ENCODE data around the gene RTCA. TPM values are rescaled to one million over a fixed set of nuclear protein-coding genes. Genes with fewer than 3 reads are reported as not detected.
A peak's percentile ranks its signal among the peaks of the same experiment; 100 is the strongest.

RTCA gene
- total RNA-seq, 1 experiment from 2014 or later = 41.7 TPM

DNA sequence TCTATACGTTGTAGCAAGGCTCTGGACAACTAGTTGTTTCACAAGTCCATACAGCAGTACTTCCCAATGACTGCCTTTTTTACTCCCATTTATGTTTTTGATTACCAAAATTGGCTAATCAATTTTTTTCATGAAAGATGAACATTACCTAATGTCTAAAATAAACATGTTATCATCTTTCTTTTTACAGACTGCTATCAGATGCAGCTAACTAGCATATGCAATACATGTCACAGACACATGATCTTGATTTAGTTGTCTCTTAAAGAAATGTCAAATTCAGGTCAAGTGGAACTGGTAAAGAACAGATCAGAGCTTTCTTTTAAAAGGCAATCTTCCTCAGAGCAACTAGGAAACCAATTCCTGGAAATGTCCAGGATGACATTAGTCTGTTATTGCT, 15.8 kb upstream of the RTCA start:
- no peaks in the 10 kb centered on the region for H3K36me3 ChIP-seq (ENCODE audit: low read depth, low read length)
- intact Hi-C loops (cut with micrococcal nuclease) = no loop called here
- ChIA-PET CTCF (no interaction called here), POLR2A (ENCODE audit: unreplicated experiment) (interaction anchor here (0.5 to 0.7 kb wide), 3 partner anchors 27 to 148 kb away, joined by 3 read pairs; no protein-coding TSS in a partner anchor)
- peaks cover 18% of the 10 kb centered on the region for H3K79me2 ChIP-seq (ENCODE audit: low read length)
- no peaks in the 10 kb centered on the region for H3K9me3 ChIP-seq (ENCODE audit: low read length)
- H3K27me3 ChIP-seq (ENCODE audit: low read length) = no peaks in the 10 kb centered on the region
- no peak for ATAC-seq
- H3K4me2 ChIP-seq (ENCODE audit: low read length) = peak overlapping the region; percentile 79
- peaks cover 12% of the 10 kb centered on the region; the same call in 1 of the 2 replicates for H3K4me1 ChIP-seq (ENCODE audit: insufficient read depth, low read length)
- TF ChIP-seq EZH2phosphoT487 (IDR thresholded peaks at IDR 0.05; ENCODE audit: borderline replicate concordance, low read length) (no peak), EZH2 (IDR thresholded peaks at IDR 0.05; ENCODE audit: low read length, unreplicated experiment) (no peak)
- TF ChIP-seq, protein P1, sequence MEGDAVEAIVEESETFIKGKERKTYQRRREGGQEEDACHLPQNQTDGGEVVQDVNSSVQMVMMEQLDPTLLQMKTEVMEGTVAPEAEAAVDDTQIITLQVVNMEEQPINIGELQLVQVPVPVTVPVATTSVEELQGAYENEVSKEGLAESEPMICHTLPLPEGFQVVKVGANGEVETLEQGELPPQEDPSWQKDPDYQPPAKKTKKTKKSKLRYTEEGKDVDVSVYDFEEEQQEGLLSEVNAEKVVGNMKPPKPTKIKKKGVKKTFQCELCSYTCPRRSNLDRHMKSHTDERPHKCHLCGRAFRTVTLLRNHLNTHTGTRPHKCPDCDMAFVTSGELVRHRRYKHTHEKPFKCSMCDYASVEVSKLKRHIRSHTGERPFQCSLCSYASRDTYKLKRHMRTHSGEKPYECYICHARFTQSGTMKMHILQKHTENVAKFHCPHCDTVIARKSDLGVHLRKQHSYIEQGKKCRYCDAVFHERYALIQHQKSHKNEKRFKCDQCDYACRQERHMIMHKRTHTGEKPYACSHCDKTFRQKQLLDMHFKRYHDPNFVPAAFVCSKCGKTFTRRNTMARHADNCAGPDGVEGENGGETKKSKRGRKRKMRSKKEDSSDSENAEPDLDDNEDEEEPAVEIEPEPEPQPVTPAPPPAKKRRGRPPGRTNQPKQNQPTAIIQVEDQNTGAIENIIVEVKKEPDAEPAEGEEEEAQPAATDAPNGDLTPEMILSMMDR (conservative IDR thresholded peaks at IDR 0.05; ENCODE audit: low read depth, low read length) = no peak
- no peak overlapping the region for H3K27ac ChIP-seq (ENCODE audit: low read length)
- H3K4me3 ChIP-seq (ENCODE audit: low read length) = peak overlapping the region; percentile 77
- H3K9ac ChIP-seq (ENCODE audit: low read length) = peak overlapping the region; percentile 1; the same call in 1 of the 2 replicates
- DNase-seq = no peak
- H4K20me1 ChIP-seq (ENCODE audit: low read length) = no peaks in the 10 kb centered on the region
- H2AFZ ChIP-seq (ENCODE audit: low read length) = peak overlapping the region; percentile 78
- H3F3A ChIP-seq (ENCODE audit: low read length, unreplicated experiment) = no peaks in the 10 kb centered on the region
- BruUV-seq (replicated peaks) = no TSS peak
- no peaks in the 10 kb centered on the region for H3K9me2 ChIP-seq (replicated peaks; ENCODE audit: low read length)

DNA sequence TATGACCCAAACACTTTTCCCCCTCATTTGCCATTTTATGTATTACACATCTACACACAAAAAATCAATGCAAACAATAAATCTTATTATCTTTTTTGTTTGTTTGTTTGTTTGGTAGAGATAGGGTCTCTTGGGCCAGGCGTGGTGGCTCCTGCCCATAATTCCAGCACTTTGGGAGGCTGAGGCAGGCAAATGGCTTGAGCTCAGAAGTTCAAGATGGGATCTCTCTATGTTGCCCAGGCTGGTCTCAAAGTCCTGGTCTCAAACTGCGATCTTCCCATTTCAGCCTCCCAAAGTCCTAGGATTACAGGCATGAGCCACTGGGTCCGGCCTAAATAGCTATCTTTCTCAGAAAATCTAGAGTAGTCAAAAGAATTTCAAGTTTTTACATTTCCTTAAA, 15.2 kb upstream of the RTCA start:
- H2AFZ ChIP-seq (ENCODE audit: low read length) = peak overlapping the region; percentile 78; the same call in 1 of the 2 replicates
- BruUV-seq (replicated peaks) = no TSS peak
- H3K9me2 ChIP-seq (replicated peaks; ENCODE audit: low read length) = no peaks in the 10 kb centered on the region
- H3K9me3 ChIP-seq (ENCODE audit: low read length) = no peaks in the 10 kb centered on the region
- no peak overlapping the region for H3K4me2 ChIP-seq (ENCODE audit: low read length)
- H3K27me3 ChIP-seq (ENCODE audit: low read length) = no peaks in the 10 kb centered on the region
- ATAC-seq = no peak
- no peak overlapping the region for H3K4me3 ChIP-seq (ENCODE audit: low read length)
- no peaks in the 10 kb centered on the region for H3F3A ChIP-seq (ENCODE audit: low read length, unreplicated experiment)
- H3K27ac ChIP-seq (ENCODE audit: low read length) = no peak overlapping the region
- H3K4me1 ChIP-seq (ENCODE audit: insufficient read depth, low read length) = peaks cover 12% of the 10 kb centered on the region; the same call in 1 of the 2 replicates
- peaks cover 15% of the 10 kb centered on the region for H3K79me2 ChIP-seq (ENCODE audit: low read length)
- TF ChIP-seq EZH2 (IDR thresholded peaks at IDR 0.05; ENCODE audit: low read length, unreplicated experiment) (no peak), EZH2phosphoT487 (IDR thresholded peaks at IDR 0.05; ENCODE audit: borderline replicate concordance, low read length) (no peak)
- TF ChIP-seq, protein P1 (conservative IDR thresholded peaks at IDR 0.05; ENCODE audit: low read depth, low read length) = no peak
- no peaks in the 10 kb centered on the region for H4K20me1 ChIP-seq (ENCODE audit: low read length)
- no peak overlapping the region for H3K9ac ChIP-seq (ENCODE audit: low read length)
- CTCF ChIA-PET = no interaction called here
- DNase-seq = no peak
- POLR2A ChIA-PET (ENCODE audit: unreplicated experiment) = interaction anchor here (0.6 kb wide), 1 partner anchor 27 kb away, joined by 3 read pairs; no protein-coding TSS in a partner anchor
- H3K36me3 ChIP-seq (ENCODE audit: low read depth, low read length) = no peaks in the 10 kb centered on the region
- intact Hi-C loops (cut with micrococcal nuclease) = no loop called here

DNA sequence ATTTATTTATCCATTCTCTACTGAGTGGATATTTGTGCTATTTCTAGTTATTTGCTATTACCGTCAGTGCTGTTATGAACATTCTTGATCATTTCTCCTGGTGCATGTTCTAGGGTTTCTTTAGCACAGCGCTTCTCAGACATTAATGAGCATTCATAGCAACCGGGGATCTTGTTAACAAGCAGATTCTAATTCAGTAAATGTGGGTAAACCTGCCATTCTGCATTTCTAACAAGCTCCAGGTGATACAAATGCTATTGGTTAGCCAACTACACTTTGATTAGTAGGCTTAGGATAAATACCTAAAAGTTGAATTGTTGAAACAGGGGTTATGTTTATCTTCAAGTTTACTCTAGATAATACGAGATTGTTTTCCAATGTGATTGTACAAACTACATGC, 13.1 kb upstream of the RTCA start:
- BruUV-seq (replicated peaks) = no TSS peak
- H3K79me2 ChIP-seq (ENCODE audit: low read length) = peaks cover 15% of the 10 kb centered on the region
- no peaks in the 10 kb centered on the region for H3K36me3 ChIP-seq (ENCODE audit: low read depth, low read length)
- DNase-seq = no peak
- no peaks in the 10 kb centered on the region for H3F3A ChIP-seq (ENCODE audit: low read length, unreplicated experiment)
- CTCF ChIA-PET = no interaction called here
- H4K20me1 ChIP-seq (ENCODE audit: low read length) = no peaks in the 10 kb centered on the region
- no peak overlapping the region for H3K27ac ChIP-seq (ENCODE audit: low read length)
- no peaks in the 10 kb centered on the region for H3K9me3 ChIP-seq (ENCODE audit: low read length)
- H3K9me2 ChIP-seq (replicated peaks; ENCODE audit: low read length) = no peaks in the 10 kb centered on the region
- no peak for ATAC-seq
- H3K27me3 ChIP-seq (ENCODE audit: low read length) = no peaks in the 10 kb centered on the region
- no peak overlapping the region for H3K4me2 ChIP-seq (ENCODE audit: low read length)
- peaks cover 5% of the 10 kb centered on the region; the same call in 1 of the 2 replicates for H3K4me1 ChIP-seq (ENCODE audit: insufficient read depth, low read length)
- POLR2A ChIA-PET (ENCODE audit: unreplicated experiment) = no interaction called here
- H2AFZ ChIP-seq (ENCODE audit: low read length) = no peak overlapping the region
- TF ChIP-seq, protein P1 (conservative IDR thresholded peaks at IDR 0.05; ENCODE audit: low read depth, low read length) = no peak
- TF ChIP-seq EZH2 (IDR thresholded peaks at IDR 0.05; ENCODE audit: low read length, unreplicated experiment) (no peak), EZH2phosphoT487 (IDR thresholded peaks at IDR 0.05; ENCODE audit: borderline replicate concordance, low read length) (no peak)
- H3K4me3 ChIP-seq (ENCODE audit: low read length) = no peak overlapping the region
- H3K9ac ChIP-seq (ENCODE audit: low read length) = no peak overlapping the region
- intact Hi-C loops (cut with micrococcal nuclease) = no loop called here

Measured in PC-3 (cell line).